GM21786 (cell line): ENCODE results near the gene TCF7L2.

ENCODE experiments used
- ATAC-seq: cut with Tn5 transposase; IDR thresholded peaks from one replicate; pipeline ENCODE4 v1.9.1; 2021; ENCODE audit not compliant: unreplicated experiment

The TCF7L2 gene

GRCh38 chr10:113118882-113119281 is 168.8 kb downstream of the TCF7L2 start:
- no peak for ATAC-seq

- no peak for ATAC-seq
These were observed 169.8 kb downstream of the TCF7L2 start for GRCh38 chr10:113119801-113120200.

GRCh38 chr10:113121153-113121552 is 171.1 kb downstream of the TCF7L2 start:
- no peak for ATAC-seq

GRCh38 chr10:113122947-113123346 is 172.9 kb downstream of the TCF7L2 start:
- ATAC-seq: no peak

- no peak for ATAC-seq
These were observed 174.7 kb downstream of the TCF7L2 start for GRCh38 chr10:113124724-113125123.

GRCh38 chr10:113125612-113126011 is 175.6 kb downstream of the TCF7L2 start:
- ATAC-seq: no peak

GRCh38 chr10:113126229-113127201 is 176.5 kb downstream of the TCF7L2 start:
- ATAC-seq: no peak

GRCh38 chr10:113127261-113127900 is 177.3 kb downstream of the TCF7L2 start:
- ATAC-seq: no peak

GRCh38 chr10:113127901-113128283 is 177.8 kb downstream of the TCF7L2 start:
- ATAC-seq: no peak

GRCh38 chr10:113128450-113129070 is 178.5 kb downstream of the TCF7L2 start:
- ATAC-seq: no peak

- ATAC-seq: no peak
These were observed 179.1 kb downstream of the TCF7L2 start for GRCh38 chr10:113129117-113129516.

- no peak for ATAC-seq
These were observed 180.1 kb downstream of the TCF7L2 start for GRCh38 chr10:113130014-113130641.

GRCh38 chr10:113131613-113132261 is 181.7 kb downstream of the TCF7L2 start:
- no peak for ATAC-seq

GRCh38 chr10:113132591-113133121 is 182.6 kb downstream of the TCF7L2 start:
- no peak for ATAC-seq

GRCh38 chr10:113133497-113134115 is 183.6 kb downstream of the TCF7L2 start:
- no peak for ATAC-seq

- no peak for ATAC-seq
These were observed 185.0 kb downstream of the TCF7L2 start for GRCh38 chr10:113135025-113135424.

GRCh38 chr10:113137941-113138685 is 188.1 kb downstream of the TCF7L2 start:
- no peak for ATAC-seq

- ATAC-seq: no peak
These were observed 189.0 kb downstream of the TCF7L2 start for GRCh38 chr10:113138937-113139585.

GRCh38 chr10:113139699-113140098 is 189.7 kb downstream of the TCF7L2 start:
- ATAC-seq: no peak
